GM19463 (cell line): ENCODE measurements around the gene ZMPSTE24.

Experiments used
- ATAC-seq: cut with Tn5 transposase; IDR thresholded peaks from one replicate; pipeline ENCODE4 v1.9.1; 2021; ENCODE audit warnings: mild to moderate bottlenecking, moderate library complexity; ENCODE audit not compliant: unreplicated experiment

Gene ZMPSTE24

DNA sequence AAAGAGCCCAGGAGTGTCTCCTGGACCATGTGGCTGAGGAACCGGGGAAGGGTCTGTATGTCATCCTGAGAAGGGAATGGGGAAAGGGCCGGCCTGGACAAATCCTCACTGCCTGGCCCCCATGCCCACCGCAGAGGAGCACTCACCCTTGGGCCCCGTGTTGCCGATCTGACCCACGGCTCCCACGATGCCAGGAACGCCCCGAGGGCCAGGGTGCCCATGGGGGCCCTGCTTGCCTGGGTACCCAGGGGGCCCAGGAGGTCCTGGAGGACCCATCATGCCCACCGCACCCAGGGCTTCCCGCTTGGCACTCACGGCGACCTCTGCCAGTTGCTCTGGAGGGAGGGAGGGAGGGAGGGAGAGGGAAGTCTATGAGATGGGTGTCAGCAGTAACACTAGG, 44.4 kb downstream of the ZMPSTE24 start:
- ATAC-seq, result no peak

DNA sequence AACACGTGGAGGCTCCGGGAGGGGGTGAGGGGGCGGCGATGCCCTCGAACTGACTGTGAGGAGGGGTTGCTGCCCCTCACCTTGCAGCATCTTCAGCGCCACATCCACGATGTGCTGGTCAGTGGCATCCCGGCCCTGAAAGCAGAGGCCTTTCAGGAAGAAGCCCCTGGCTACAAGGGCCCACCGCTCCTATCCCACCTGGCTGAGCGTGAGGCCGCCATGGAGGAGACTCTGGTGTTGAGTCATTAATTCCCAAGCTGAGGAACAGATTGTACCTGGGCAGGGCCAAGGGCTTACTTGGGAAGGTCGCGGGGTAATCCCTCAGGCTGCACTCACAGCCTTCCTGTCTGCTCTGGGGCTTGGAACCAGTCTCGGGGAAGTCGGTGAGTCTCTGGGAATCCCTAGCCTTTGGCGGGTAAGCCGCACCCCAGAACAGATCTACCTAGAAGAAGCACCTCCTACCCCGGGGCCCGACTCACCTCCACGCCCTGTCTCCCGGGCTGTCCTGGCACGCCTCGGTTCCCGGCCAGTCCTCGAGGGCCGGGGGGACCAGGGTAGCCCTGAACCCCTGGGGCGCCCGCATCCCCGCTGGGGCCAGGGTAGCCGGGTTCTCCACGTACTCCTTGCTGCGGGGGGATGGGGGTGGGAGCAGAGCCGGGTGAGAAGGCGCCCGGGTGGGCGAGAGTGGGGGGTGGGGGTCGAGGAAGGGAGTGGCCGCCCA, 45.2 kb downstream of the ZMPSTE24 start:
- no peak for ATAC-seq

DNA sequence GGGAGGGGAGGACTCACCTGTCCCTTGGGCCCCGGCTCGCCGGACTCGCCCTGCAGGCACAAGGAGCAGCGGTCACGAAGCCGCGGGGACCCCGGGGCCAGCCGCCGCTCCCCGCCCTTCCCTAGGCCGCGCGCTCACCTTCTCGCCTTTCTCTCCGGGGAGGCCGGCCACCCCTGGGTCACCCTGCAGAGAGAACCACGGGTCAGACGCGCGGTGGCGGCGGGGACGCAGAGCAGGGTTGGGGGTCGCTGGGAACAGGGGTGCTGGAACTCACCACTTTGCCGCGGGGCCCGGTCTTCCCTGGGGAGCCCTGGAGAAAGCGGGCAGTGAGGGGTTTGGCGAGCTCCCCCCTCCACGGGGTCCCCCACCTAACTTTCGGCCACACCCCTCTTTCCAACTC, 45.8 kb downstream of the ZMPSTE24 start:
- no peak for ATAC-seq

DNA sequence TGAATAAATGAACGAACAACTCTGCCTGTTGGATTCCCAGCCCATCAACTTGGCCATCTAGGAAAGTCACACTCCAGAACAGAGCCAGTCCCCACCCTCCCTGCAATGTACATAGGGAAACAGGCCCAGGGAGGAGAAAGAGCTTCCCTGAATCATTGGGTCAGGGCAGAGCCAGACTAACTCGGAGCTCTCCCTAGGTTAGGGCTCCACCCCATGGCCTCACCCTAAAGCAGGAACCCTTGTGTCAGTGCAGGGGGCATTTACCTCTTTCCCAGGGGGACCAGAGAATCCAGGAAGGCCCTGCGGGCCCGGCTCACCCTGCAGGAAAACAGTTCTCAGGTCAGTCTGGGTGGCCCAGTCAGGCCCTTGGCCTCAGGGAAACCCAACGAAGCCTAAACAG, 47.4 kb downstream of the ZMPSTE24 start:
- no peak for ATAC-seq

DNA sequence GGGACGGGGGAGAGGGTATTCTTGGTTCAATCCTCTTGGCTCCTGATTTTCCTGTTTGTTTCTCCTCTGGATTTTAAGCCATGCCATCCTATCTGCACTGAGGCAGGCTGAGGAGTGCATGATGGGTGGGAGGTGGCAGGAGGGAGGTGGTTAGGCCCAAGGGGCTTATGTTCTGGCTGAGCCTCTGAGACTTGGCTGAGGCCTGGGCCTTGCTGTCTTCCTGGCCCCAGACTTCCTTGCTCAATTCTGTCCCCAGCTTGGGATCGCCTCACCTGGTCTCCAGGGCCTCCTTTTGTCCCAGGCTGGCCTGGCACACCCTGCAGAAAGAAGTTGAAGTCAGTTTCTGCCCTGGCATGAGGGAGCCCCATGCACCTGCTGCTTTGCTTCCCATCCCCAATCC, 47.8 kb downstream of the ZMPSTE24 start:
- no peak for ATAC-seq

DNA sequence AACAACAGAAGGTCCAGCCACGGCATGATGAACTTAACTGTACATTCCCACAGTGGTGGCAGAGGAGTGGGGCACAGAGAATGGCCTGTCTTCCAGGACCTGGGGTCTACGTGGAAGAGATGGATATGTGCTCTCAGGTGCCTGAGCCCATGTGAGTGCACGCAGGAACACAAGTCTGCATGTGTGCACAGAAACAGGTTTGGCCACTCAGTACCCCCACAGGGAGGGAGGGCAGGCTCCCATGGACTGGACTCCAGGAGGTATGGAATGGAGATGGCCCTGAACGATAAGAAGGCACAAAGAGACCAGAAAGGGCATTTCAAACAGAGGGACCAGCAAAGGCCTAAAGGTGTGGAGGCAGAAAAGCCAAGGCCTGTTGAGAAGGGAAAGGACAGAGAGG, 48.3 kb downstream of the ZMPSTE24 start:
- no peak for ATAC-seq

DNA sequence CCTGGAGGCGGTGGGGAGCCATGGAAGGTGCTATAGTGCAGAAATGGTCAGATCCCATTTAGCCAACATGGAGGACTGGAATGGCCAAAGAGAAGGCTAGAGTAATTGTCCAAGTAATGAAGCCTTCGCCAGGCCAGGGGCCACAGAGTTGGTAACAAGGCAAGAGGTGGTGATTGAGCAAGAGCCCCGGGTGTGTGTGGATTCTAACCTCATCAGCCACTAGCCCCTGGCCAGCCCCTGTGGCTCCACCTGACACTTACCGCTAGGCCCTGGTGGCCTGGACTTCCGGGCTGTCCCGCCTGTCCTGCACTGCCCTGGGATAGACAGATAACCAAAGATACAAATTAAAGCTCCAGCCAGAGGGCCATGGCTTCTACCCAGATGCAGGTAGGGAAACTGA, 49.1 kb downstream of the ZMPSTE24 start:
- no peak for ATAC-seq

DNA sequence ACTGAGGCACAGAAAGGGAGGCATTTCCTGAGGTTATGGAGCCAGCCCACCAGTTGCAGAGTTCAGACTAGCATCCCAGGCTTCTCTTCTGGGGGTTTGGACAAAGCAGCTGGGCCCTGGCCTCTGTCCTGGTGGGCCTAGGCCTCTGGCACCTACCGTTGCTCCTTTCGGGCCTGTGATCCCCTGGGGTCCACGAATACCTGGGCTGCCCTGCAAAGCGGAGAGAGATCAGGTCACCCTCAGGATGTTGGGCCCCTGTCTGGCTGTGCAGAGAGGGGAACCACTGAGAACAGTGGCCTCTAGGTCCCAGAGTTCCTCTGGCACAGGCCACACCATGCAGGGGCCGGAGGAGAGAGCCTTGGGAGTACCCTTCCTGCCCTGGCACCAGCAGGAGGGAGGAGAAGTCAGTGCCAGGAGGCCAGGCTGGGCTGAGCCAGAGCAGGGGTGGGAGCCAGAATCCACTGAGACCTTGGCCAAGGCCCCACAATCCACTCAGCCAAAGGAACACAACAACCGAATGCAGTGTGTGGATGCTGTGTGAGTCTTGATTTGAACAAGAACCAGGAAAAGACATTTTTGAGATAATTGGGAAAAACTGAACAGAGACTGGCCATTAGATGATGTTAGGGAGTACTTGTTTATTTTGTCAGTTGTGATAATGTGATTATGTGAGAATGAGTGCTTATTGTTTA, 50.1 kb downstream of the ZMPSTE24 start:
- ATAC-seq, result no peak

DNA sequence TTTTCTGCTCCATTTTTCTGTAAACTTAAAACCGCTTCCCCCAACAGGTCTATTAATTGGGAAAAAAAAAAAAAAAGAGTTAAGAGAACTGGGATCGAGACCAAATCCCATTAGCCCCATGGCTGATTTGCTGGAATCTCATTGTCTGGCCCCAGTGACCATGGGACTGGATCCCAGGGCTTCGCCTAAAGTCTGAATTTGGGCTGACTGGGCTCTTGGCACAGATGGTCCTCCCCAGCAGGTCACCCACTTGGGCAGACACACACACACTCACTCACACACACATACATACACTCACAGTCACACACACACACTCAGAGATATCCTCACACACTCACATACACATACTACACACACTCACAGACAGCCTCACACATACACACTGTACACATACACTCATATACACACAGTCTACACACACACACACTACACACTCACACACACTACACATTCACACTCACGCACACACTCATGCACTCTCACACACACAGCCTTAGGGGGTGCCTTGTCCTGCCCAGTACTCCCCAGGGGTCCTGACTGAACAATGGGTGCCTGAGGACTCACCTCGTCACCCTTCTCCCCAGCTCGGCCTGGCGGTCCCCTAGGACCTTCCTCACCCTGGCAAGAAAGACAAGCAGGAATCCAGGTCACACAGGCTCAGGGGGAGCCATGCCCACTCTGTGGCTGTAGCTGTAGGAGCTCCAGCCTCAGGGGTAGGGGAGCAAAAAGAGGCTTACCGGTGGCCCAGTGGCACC, 51.5 kb downstream of the ZMPSTE24 start:
- ATAC-seq, result no peak

DNA sequence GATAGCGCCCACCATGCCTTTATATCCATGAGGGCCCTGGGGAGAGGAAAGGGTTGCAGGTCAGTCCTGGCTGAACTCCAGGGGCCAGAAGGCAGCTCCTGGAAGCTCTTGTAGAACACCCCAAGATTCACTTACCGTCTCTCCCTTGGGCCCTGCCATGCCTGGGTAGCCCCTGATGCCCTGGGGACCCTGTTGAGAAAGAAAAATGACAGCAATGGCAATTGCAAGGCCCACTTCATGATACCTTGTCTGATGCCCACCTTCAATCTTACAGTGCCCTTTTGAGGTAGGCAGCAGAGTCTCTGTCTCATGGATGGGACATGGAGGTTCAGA, 52.1 kb downstream of the ZMPSTE24 start:
- no peak for ATAC-seq

DNA sequence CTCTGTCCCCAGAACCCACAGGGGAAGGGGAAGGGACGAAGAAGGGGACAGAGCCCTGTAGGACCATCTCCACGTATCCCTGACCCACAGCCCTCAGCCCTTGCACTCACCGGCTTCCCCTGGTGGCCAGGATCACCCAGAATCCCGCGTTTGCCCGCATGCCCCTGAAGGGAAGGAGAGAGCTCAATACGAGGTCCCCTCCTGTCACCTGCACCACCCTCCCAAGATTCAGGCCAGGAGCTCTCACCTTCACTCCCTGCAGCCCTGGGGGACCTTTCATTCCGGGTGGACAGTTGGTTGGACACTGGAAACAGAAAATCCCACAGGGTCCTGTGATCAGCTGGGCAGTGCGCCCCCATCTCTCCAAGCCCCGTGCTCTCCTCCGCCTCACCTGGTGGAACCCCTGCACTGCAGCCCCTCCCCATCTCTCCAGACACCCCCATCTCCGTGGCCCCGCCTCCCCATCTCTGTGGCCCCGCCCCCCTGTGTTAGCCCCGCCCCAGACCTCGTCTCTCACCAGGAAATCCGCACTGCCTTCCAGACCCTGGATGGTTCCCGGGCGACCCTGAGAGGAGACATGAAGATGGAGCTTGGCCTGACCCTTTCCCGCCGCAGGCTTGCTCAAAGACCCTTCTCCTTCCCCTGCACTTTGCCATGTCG, 53.1 kb downstream of the ZMPSTE24 start:
- no peak for ATAC-seq

DNA sequence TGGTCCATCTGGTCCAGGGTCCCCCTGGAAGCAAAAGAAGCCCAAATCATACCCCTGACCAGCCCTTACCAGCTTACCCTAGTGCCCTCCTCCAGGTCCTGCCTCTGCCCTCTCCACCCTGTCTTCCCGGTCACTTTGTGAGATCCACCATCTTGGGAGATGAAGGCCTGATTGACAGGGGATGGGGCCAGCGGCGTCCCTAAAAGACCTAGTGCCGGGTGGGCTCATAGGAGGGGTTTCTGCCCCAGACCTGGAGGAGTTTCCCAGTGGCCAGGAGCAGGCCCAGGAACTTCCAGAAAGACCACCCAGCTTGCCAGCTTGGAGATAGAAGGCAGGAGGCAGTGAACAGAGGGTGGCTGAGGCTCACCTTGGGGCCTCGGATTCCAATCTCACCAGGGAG, 53.7 kb downstream of the ZMPSTE24 start:
- ATAC-seq, result no peak

DNA sequence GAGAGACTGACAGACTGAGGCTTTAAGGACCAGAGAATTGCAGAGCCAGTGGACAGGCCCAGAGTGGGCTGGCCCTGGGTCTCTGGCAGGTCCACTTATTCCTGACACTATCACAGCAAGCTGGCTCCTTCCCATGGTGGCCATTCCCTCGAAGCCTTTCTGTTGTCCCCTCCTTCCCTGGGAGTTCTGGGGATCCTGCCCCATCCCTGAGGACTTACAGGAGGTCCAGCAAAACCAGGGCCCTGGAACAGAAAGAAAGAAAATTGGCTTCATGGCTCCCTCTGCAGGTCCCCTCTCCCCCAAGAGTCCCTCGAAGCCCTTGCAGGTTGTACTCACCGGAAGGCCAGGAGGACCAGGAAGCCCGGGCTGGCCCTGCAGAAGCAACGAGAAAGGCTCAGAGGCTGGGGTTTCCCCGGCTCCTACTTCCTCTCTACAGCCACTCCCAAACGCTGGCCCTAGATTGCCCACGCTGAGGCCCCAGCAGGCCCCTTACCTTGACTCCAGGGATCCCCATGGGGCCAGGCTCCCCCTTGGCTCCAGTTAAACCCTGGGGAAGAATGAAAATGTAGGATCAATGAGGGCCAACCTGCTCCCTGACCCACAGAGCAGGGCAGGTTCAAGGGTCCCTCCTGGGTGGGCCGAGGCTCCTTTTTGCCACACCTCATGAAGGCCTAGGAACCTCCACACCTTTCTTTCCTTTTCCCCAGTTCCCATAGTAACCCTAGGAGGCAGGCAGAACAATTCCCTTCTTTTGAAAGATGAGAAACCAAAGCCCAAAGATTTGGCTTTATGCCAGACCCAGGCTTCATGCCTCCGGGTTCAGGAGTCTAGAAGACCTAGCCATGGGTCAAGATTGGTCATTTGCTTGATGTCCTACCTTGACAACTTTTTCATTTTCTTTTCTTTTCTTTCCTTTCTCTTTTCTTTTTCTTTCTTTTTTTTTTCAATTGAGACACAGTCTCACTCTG, 54.5 kb downstream of the ZMPSTE24 start:
- no peak for ATAC-seq

DNA sequence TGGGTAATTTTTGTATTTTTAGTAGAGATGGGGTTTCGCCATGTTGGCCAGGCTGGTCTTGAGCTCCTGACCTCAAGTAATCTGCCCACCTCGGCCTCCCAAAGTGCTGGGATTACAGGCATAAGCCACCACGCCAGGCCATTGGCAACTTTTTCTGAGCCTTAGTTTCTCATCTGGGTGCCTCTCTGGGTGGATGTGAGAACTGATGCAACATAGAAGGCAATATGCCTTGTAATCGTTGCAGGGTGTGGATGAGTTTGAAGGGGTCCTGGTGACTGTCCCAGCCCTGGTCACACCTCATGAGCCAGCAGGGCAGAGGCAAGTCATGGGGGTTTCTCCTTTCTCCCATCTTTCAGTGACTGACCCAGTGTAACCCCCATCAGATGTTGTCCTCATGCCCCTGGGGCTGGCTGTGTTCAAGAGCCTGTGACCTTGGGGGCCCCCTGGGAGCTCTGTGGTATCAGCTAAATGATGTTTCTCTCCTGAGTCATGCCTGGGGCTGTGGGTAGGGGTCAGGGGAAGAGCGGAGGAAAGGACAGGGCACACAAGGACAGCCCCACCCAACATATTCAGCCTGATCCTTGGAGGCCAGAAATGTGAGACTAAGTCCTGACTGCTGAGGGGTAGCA, 55.4 kb downstream of the ZMPSTE24 start:
- ATAC-seq, result peak; percentile 36

DNA sequence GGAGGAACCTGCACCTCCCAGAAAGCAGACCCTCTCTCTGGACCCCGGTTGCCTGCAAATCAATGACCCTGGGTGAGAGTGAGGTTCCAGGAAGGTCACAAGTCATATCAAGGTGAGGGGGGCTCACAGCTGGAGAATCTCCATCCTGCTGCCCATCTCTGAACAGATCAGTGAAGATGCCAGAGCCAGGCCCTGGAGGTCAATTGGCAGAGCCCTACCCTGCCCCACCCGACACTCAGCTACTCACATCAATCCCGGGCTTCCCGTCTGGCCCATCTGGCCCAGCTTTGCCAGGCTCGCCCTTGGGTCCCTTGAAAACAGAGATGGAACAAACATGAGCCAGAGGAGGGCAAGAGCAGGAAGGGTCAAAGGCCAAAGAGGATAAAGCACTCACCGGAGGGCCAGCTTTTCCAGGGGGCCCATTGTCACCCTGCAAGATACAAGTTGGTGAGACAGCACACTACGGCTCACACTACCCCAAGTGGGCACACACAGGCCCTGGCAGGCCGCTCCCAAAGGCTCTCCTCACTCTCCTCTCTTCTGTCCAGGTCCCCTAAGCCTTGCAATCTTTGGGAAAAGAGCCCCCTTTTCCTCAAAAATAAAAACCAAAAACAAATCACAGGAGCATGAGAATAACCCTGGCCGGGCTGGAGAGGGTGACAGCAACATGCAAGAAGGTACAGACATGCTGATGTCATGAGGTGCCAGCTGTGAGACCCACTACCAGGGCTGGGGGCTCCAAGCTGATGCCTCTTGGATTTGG, 56.1 kb downstream of the ZMPSTE24 start:
- ATAC-seq, result no peak

DNA sequence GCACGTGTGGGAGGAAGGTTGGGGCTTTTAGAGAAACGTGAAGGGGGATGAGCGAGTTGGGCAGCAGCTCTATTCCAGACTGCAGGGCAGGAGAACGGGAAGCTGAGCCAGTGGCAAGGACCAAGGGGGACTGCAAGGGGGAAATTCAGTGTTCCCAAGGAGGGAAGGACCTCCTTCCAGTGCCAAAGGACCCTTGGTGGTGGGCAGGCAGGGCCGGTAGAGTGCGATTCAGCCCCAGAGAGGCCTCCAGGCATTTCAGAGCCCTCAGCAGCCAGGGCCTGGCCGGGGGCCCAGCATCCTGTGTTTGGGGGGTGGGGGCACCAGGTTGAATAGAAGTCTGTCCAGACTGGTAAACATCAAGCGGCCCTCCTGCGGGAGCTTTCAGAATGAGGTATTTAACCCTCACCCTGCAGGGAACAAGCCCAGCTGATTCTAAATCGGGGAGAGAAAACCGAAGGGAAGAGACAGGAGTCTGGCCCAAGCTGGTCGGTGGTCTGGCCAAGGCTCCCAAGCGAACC, 56.7 kb downstream of the ZMPSTE24 start:
- ATAC-seq, result no peak

DNA sequence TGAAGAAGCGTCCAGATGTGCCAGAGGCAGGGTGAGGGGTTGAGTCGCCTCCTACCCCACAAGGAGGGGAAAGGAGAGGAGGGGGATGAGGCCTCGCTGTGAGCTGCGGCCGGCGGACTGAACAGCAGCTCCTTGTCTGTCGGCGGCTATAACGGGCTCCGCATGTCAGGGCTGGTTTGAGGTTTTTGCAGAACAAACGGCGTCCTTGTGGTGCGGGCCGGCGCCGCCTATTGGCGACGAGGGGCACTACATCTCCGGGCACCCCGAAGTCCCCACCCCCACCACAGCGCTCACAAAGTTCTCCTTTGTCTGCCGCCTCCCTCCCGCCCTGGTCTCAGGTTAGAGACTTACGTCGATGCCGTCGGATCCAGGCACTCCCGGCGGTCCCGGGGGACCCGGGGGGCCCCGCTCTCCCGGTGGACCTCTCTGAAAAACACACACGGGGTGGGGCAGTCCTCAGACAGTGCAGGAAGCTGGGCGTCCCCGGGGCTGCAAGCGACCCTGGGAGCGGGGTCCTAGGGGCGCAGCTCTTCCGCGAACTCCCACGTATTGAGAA, 57.3 kb downstream of the ZMPSTE24 start:
- peak; percentile 39 for ATAC-seq

DNA sequence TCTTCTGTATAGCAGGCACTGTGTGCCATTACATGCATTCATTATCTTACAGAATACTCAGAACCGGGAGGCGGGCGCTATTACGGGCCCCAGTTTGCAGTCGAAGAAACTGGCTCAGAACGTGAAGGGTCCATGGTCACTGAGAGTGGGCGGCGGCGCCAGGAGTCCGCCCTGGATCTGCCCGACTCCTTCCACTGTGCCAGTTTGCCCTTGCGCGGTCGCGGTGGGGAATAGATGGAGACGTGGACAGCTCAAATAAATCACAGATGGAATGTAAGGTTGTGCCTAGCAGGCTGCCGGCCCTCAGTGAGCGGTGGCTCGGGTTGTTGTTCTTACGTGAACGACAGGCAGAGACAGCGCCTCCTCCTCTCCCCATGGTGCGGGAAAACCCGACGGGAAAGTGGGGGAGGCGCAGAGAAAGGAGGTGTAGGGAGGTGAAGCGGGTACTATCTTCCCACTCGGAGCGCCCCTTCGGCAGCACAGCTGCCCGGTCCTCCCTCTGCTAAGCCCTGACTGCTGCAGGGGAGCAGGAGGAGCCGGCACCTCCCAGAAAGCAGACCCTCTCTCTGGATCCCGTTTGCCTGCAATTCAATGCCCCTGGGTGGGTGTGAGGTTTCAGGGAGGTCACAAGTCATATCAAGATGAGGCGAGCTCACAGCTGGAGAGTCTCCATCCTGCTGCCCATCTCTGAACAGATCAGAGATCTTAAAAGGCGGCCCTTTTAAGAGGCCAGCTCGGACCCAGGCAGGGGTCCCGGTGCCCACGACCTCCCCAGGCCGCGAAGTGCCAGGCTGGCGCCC, 58.0 kb downstream of the ZMPSTE24 start:
- ATAC-seq, result no peak
